Endothelial cell of umbilical vein (primary cell): ENCODE measurements around the gene OR6C76. TPM values are rescaled to one million over a fixed set of nuclear protein-coding genes. Genes with fewer than 3 reads are reported as not detected.

Experiments
- BruUV-seq: library from RNA; stranded (reverse); fragments of 400-500 nt; replicated peaks from 2 replicates; lab custom pipeline; 2021; lab: Mats Ljungman, UMichigan
- CTCF ChIA-PET: fragments of 300-600, 350-600 bp; sonication (Branson Sonifier 250); formaldehyde crosslinking; loops from one replicate; lab custom pipeline; 2021; ENCODE audit warnings: antibody characterized with exemption, inconsistent platforms; lab: Charles Lee
- POLR2A ChIA-PET: fragments of 300-600, 350-600 bp; sonication (Branson Sonifier 250); formaldehyde crosslinking; loops from one replicate; lab custom pipeline; 2021; ENCODE audit warnings: antibody characterized with exemption, inconsistent platforms; lab: Charles Lee
- DNase-seq: peaks from one replicate; pipeline ENCODE4 v3.0.0-alpha.2; 2011; ENCODE audit warnings: low read depth, low spot score
- FAIRE-seq: peaks from 2 replicates; lab custom pipeline; 2011; peaks lifted over from hg19 to GRCh38; lab: Jason Lieb, UNC
- H2AFZ ChIP-seq: 2 replicates; pipeline ENCODE4 v1.6.0; 2012; ENCODE audit warnings: low read depth, low read length, control low read depth, inconsistent platforms
- H3K27ac ChIP-seq: 2 replicates; pipeline ENCODE4 v1.5.1; 2011; ENCODE audit warnings: low read depth, mild to moderate bottlenecking, control low read depth, low read length, moderate library complexity; ENCODE audit not compliant: insufficient read depth
- H3K27me3 ChIP-seq, 2 experiments: 2 replicates each; pipeline versions ENCODE4 v1.6.0 to v1.6.1; 2011; ENCODE audit warnings: low read length in 2 of 2, mixed read lengths in 1 of 2; ENCODE audit not compliant: control insufficient read depth in 2 of 2, insufficient read depth in 2 of 2
- H3K36me3 ChIP-seq, 2 experiments: 2 replicates in 1 of 2; 3 replicates in 1 of 2; pipeline ENCODE4 v1.5.1; 2011; ENCODE audit warnings: low read length in 2 of 2, mild to moderate bottlenecking in 1 of 2, moderate library complexity in 1 of 2; ENCODE audit not compliant: control insufficient read depth in 2 of 2, insufficient read depth in 2 of 2; ENCODE audit errors: extremely low read depth in 1 of 2
- H3K4me1 ChIP-seq: 3 replicates; pipeline ENCODE4 v1.5.1; 2011; ENCODE audit warnings: mild to moderate bottlenecking, low read length; ENCODE audit not compliant: control insufficient read depth, insufficient read depth; ENCODE audit errors: extremely low read depth
- H3K4me2 ChIP-seq: 2 replicates; pipeline ENCODE4 v1.6.1; 2011; ENCODE audit warnings: low read length, control low read depth, mixed read lengths; ENCODE audit not compliant: insufficient read depth
- H3K4me3 ChIP-seq, 3 experiments: fragments of 200-600 bp in 1 of 3; sonication (generic), shearing (Covaris generic) in 1 of 3; replicated peaks in 1 of 3; 2 replicates each; pipeline ENCODE4 v1.5.1; 2011 to 2016; ENCODE audit warnings: control low read depth in 3 of 3, low read length in 3 of 3, mild to moderate bottlenecking in 2 of 3, inconsistent platforms in 1 of 3, low read depth in 1 of 3, moderate library complexity in 1 of 3; ENCODE audit not compliant: insufficient read depth in 1 of 3
- H3K79me2 ChIP-seq: 2 replicates; pipeline ENCODE4 v1.6.0; 2012; ENCODE audit warnings: low read length, inconsistent platforms; ENCODE audit not compliant: control insufficient read depth, insufficient read depth
- H3K9ac ChIP-seq: replicated peaks from 2 replicates; pipeline ENCODE3; 2011; ENCODE audit warnings: low read length, control low read depth; ENCODE audit not compliant: insufficient read depth; ENCODE audit errors: extremely low read depth
- H3K9me1 ChIP-seq: replicated peaks from 3 replicates; pipeline ENCODE4 v1.6.0; 2011; ENCODE audit warnings: mild to moderate bottlenecking, low read length; ENCODE audit not compliant: control insufficient read depth, insufficient read depth; ENCODE audit errors: extremely low read depth
- H3K9me3 ChIP-seq: replicated peaks from 2 replicates; pipeline ENCODE4 v1.5.1; 2012; ENCODE audit warnings: low read length, inconsistent platforms; ENCODE audit not compliant: control insufficient read depth, insufficient read depth
- H4K20me1 ChIP-seq: replicated peaks from 2 replicates; pipeline ENCODE3; 2011; ENCODE audit warnings: mild to moderate bottlenecking, low read length; ENCODE audit not compliant: control insufficient read depth, insufficient read depth; ENCODE audit errors: extremely low read depth
- EZH2 ChIP-seq: IDR thresholded peaks from 2 replicates; pipeline ENCODE4 v1.6.1; 2012; ENCODE audit warnings: borderline replicate concordance, low read depth, mild to moderate bottlenecking, moderate library complexity, low read length, inconsistent platforms; ENCODE audit not compliant: severe bottlenecking
- FOS ChIP-seq: IDR thresholded peaks from 2 replicates; pipeline ENCODE4 v1.6.1; 2011; ENCODE audit warnings: mild to moderate bottlenecking, low read length, moderate library complexity, borderline replicate concordance; ENCODE audit not compliant: insufficient read depth
- GATA2 ChIP-seq: IDR thresholded peaks from 2 replicates; pipeline ENCODE4 v1.7.0; 2011; ENCODE audit warnings: low read depth, mild to moderate bottlenecking, moderate library complexity, mixed read lengths, low read length; ENCODE audit not compliant: insufficient read length, insufficient read depth
- JUN ChIP-seq: IDR thresholded peaks from 2 replicates; pipeline ENCODE4 v1.6.1; 2011; ENCODE audit warnings: borderline replicate concordance, low read depth; ENCODE audit not compliant: insufficient read length, insufficient read depth
- MYC ChIP-seq: IDR thresholded peaks from one replicate; pipeline ENCODE4 v1.6.1; 2011; ENCODE audit warnings: mild to moderate bottlenecking, low read depth, low read length
- POLR2A ChIP-seq: IDR thresholded peaks from 2 replicates; pipeline ENCODE4 v1.6.1; 2012; ENCODE audit warnings: low read depth, mild to moderate bottlenecking, control low read depth, low read length
- POLR2AphosphoS5 ChIP-seq: IDR thresholded peaks from 2 replicates; pipeline ENCODE4 v1.6.1; 2012; ENCODE audit warnings: low read depth, mild to moderate bottlenecking, control low read depth, low read length, moderate library complexity; ENCODE audit not compliant: insufficient read depth
- dilution Hi-C: fragments of 300-500 bp; cut with MboI; formaldehyde crosslinking; loops from one replicate; pipeline ENCODE4 v1.15.0; 2019; ENCODE audit warnings: low sequenced_read_pairs; ENCODE audit not compliant: extremely low pct_ligation_motif_present
- intact Hi-C: fragments of 100-400 bp; cut with micrococcal nuclease; formaldehyde crosslinking; loops from one replicate; pipeline ENCODE4 v1.10.0; 2022
- polyA plus RNA-seq, 4 experiments: library from polyadenylated mRNA; depleted of rRNA in 3 of 4; stranded (reverse) in 3 of 4; unstranded in 1 of 4; fragments of >200 nt; gene quantifications; 2 replicates each; pipeline versions ENCODE4 v1.2.1 to v1.2.3, GENCODE V29; 2011 to 2012; ENCODE audit warnings: missing spikeins in 1 of 4
- total RNA-seq: library from RNA; stranded (reverse); gene quantifications from 2 replicates; pipeline ENCODE4 v1.2.3, GENCODE V29; 2021
- TF ChIP-seq, protein P1 (sequence below), 2 donors: IDR thresholded peaks; 1 replicate in 1 of 2; 2 replicates in 1 of 2; pipeline ENCODE4 v1.5.1; 2011; ENCODE audit warnings: low read length in 2 of 2, mild to moderate bottlenecking in 2 of 2, moderate library complexity in 2 of 2, control low read depth in 1 of 2, inconsistent platforms in 1 of 2, low read depth in 1 of 2; ENCODE audit not compliant: insufficient read depth in 1 of 2; ENCODE audit errors: extremely low read depth in 1 of 2
- TF ChIP-seq, protein P2 (sequence below): IDR thresholded peaks from 2 replicates; pipeline ENCODE4 v1.6.1; 2011; ENCODE audit not compliant: insufficient read depth, insufficient read length

Gene OR6C76
- total and polyA plus RNA-seq, 2 donors (not counting 3 experiments of a cell fraction or from before 2014, with no cell fraction given): not detected

DNA sequence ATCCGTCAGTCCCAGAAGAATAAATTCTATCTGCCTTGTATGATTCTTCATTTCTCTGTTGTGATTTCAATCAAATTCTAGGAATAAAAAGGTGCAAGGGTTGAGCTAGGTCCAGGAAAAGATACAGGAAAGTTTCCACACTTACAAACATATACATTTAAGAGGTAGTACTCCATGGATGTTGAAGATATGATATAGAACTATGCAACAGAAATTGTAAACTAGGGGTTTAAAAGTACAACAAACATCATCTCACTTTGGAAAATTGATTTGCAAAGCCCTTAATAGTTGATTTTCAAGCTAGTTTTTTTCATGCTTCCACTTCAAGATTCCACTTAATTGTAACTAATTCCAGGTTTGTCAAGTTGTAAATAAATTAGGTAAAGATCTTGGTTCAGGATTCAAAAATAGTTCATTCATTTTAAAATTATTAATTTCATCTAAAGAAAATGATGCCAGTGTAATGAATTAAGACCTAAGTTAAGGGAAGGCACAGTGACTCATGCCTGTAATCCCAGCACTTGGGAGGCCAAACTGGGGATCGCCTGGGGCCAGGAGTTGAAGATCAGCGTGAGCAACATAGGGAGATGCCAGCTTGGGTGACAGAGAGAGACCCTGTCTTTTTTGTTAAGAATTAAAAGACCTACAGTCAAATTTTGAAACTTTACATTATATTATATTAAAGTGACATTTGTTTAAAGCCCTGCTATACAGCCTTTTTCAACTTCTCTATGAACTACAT is 44.2 kb downstream of the OR6C76 start, which contains the start of gene OR6C70:
Gene OR6C70, minus strand, starts transcription at position 51 of the 742 bp plus-strand sequence. Its CDS starts 0 bp downstream, at position 51.
- no TSS peak for BruUV-seq
- no peak for FAIRE-seq
- POLR2A ChIA-PET: no interaction called here

More for the DNA sequence above, 44.2 kb downstream of the OR6C76 start, which contains the start of gene OR6C70:
- H3K4me1 ChIP-seq: no peaks in the 10 kb centered on the region
- H4K20me1 ChIP-seq: no peaks in the 10 kb centered on the region
- H3K4me2 ChIP-seq: no peak within 1 kb of the TSS
- H3K9me1 ChIP-seq: no peaks in the 10 kb centered on the region
- H3K36me3 ChIP-seq: no peaks in the 10 kb centered on the region
- no peaks in the 10 kb centered on the region for H3K9me3 ChIP-seq
- no peak within 1 kb of the TSS for H3K27ac ChIP-seq
- no peak for DNase-seq
- no peaks in the 10 kb centered on the region for H3K27me3 ChIP-seq
- no peaks in the 10 kb centered on the region for H3K79me2 ChIP-seq
- TF ChIP-seq POLR2A: no peak
- no peak for TF ChIP-seq GATA2
- TF ChIP-seq EZH2: no peak
- TF ChIP-seq, protein P1, sequence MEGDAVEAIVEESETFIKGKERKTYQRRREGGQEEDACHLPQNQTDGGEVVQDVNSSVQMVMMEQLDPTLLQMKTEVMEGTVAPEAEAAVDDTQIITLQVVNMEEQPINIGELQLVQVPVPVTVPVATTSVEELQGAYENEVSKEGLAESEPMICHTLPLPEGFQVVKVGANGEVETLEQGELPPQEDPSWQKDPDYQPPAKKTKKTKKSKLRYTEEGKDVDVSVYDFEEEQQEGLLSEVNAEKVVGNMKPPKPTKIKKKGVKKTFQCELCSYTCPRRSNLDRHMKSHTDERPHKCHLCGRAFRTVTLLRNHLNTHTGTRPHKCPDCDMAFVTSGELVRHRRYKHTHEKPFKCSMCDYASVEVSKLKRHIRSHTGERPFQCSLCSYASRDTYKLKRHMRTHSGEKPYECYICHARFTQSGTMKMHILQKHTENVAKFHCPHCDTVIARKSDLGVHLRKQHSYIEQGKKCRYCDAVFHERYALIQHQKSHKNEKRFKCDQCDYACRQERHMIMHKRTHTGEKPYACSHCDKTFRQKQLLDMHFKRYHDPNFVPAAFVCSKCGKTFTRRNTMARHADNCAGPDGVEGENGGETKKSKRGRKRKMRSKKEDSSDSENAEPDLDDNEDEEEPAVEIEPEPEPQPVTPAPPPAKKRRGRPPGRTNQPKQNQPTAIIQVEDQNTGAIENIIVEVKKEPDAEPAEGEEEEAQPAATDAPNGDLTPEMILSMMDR (IDR thresholded peaks at IDR 0.05; ENCODE audit: extremely low read depth in 1 of 2, insufficient read depth in 1 of 2, low read depth in 1 of 2, low read length in 2 of 2): no peak
- TF ChIP-seq POLR2AphosphoS5: no peak
- no peak for TF ChIP-seq MYC
- no peak for TF ChIP-seq FOS
- TF ChIP-seq, protein P2, sequence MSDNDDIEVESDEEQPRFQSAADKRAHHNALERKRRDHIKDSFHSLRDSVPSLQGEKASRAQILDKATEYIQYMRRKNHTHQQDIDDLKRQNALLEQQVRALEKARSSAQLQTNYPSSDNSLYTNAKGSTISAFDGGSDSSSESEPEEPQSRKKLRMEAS: no peak
- no peak for TF ChIP-seq JUN
- intact Hi-C loops: no loop called here
- dilution Hi-C loops: no loop called here
- CTCF ChIA-PET: no interaction called here
- no peak within 1 kb of the TSS for H2AFZ ChIP-seq
- H3K9ac ChIP-seq: no peak within 1 kb of the TSS
- no peak within 1 kb of the TSS for H3K4me3 ChIP-seq
